ENCODE data around the gene CSF1.

- TF ChIP-seq CTCF (IDR thresholded peaks at IDR 0.05) (no peak), EP300 (IDR thresholded peaks at IDR 0.05) (no peak), POLR2A (IDR thresholded peaks at IDR 0.05) (no peak)
These were observed 32.0 kb upstream of the CSF1 start for GRCh38 chr1:109878531-109879104.

Measured in ovary (tissue), 3 donors.